Lung (tissue), 12 donors: ENCODE data around the gene GRAMD1B. TPM values are rescaled to one million over a fixed set of nuclear protein-coding genes. Genes with fewer than 3 reads are reported as not detected.

Source experiments
- ATAC-seq: fragments of 200-7000 bp; cut with Tn5 transposase; one replicate; pipeline ENCODE4 v1.9.1; 2020; ENCODE audit warnings: moderate number of reproducible peaks; ENCODE audit not compliant: insufficient read depth, low FRiP score
- DNase-seq, 3 donors: peaks; one replicate each; pipeline ENCODE4 v3.0.0-alpha.2; 2013 to 2017
- H3K27ac ChIP-seq, 2 donors: one replicate each; pipeline ENCODE4 v1.5.1; 2013; ENCODE audit warnings: mild to moderate bottlenecking in 2 of 2, moderate library complexity in 2 of 2, control low read depth in 1 of 2, inconsistent platforms in 1 of 2, low read depth in 1 of 2, low read length in 1 of 2
- H3K27me3 ChIP-seq, 3 donors: one replicate each; pipeline ENCODE4 v1.5.1; 2013; ENCODE audit warnings: low read length in 2 of 3; ENCODE audit not compliant: control insufficient read depth in 3 of 3, insufficient read depth in 3 of 3
- H3K36me3 ChIP-seq, 4 donors: one replicate each; pipeline ENCODE4 v1.5.1; 2013; ENCODE audit warnings: low read length in 4 of 4, mild to moderate bottlenecking in 1 of 4, moderate library complexity in 1 of 4; ENCODE audit not compliant: control insufficient read depth in 4 of 4, insufficient read depth in 4 of 4
- H3K4me1 ChIP-seq, 5 donors: one replicate each; pipeline ENCODE4 v1.5.1; 2013; ENCODE audit warnings: low read length in 5 of 5, mild to moderate bottlenecking in 2 of 5, moderate library complexity in 1 of 5; ENCODE audit not compliant: control insufficient read depth in 5 of 5, insufficient read depth in 5 of 5
- H3K4me3 ChIP-seq: one replicate; pipeline ENCODE4 v1.5.1; 2013; ENCODE audit warnings: mild to moderate bottlenecking, control low read depth, moderate library complexity
- H3K9ac ChIP-seq, 2 donors: one replicate each; pipeline ENCODE4 v1.5.1; 2013; ENCODE audit warnings: low read length in 2 of 2, control low read depth in 1 of 2; ENCODE audit not compliant: insufficient read depth in 1 of 2
- H3K9me3 ChIP-seq, 4 donors: one replicate each; pipeline ENCODE4 v1.5.1; 2013; ENCODE audit warnings: low read length in 3 of 4, mild to moderate bottlenecking in 1 of 4, moderate library complexity in 1 of 4; ENCODE audit not compliant: control insufficient read depth in 4 of 4, insufficient read depth in 3 of 4
- CTCF ChIP-seq: IDR thresholded peaks from 2 replicates; pipeline ENCODE4 v1.5.1; 2012; ENCODE audit warnings: mild to moderate bottlenecking; ENCODE audit errors: control extremely low read depth, extremely low read depth
- WGBS, 2 donors: extraction: QIAGEN DNeasy Blood & Tissue Kit; methylation state at CpG; one replicate each; pipeline ENCODE4 v1.1.7; 2013; 5-methylcytosine and 5-hydroxymethylcytosine counted together
- polyA plus RNA-seq, 2 donors: library from polyadenylated mRNA; stranded (reverse); fragments of 200-250 nt; gene quantifications; one replicate each; pipeline ENCODE4 v1.2.1, GENCODE V29; 2013
- total RNA-seq, 2 donors: library from RNA; depleted of rRNA in 1 of 2; stranded (reverse); fragments of >200 nt in 1 of 2; gene quantifications; one replicate each; pipeline ENCODE4 v1.2.1, GENCODE V29; 2014 to 2021
- donor health status: control.
- donor health status: control.
- donor health status: Bipolar disorder and iron deficiency.
- donor health status: healthy.
- donor health status: DM: yes; HTN: yes; CAD: no.

The GRAMD1B gene
- total and polyA plus RNA-seq, 4 donors, result 1.4 to 6.0 (median 3.3) TPM

- Histone ChIP-seq H3K9ac (no peak overlapping the region), H3K36me3 (no peaks in the 10 kb centered on the region), H3K27me3 (no peaks in the 10 kb centered on the region), H3K4me3 (no peak overlapping the region), H3K27ac (no peak overlapping the region), H3K9me3 (no peaks in the 10 kb centered on the region), H3K4me1 (peaks cover 0 to 13% (median 2%) of the 10 kb centered on the region in 5 donors)
- TF ChIP-seq CTCF, result no peak
- DNase-seq (no peak), ATAC-seq (no peak)
- 93 to 97% methylated on average over 4 of the region's 4 CpGs for WGBS, 2 donors
Observed at GRCh38 chr11:123388640-123389039, 41.4 kb upstream of the GRAMD1B start.

- no peak overlapping the region for H3K27ac ChIP-seq
- no peak for DNase-seq
- no peak overlapping the region for H3K4me3 ChIP-seq
- TF ChIP-seq CTCF, result no peak
- 60 to 63% methylated on average over 4 of the region's 4 CpGs for WGBS, 2 donors
- no peak overlapping the region for H3K9ac ChIP-seq
- no peaks in the 10 kb centered on the region for H3K36me3 ChIP-seq
- H3K27me3 ChIP-seq, result no peaks in the 10 kb centered on the region
- ATAC-seq, result no peak
- H3K9me3 ChIP-seq, result no peaks in the 10 kb centered on the region
- H3K4me1 ChIP-seq, result peaks cover 0 to 8% (median 2%) of the 10 kb centered on the region in 5 donors
Observed at GRCh38 chr11:123390146-123390545, 39.9 kb upstream of the GRAMD1B start.

DNA sequence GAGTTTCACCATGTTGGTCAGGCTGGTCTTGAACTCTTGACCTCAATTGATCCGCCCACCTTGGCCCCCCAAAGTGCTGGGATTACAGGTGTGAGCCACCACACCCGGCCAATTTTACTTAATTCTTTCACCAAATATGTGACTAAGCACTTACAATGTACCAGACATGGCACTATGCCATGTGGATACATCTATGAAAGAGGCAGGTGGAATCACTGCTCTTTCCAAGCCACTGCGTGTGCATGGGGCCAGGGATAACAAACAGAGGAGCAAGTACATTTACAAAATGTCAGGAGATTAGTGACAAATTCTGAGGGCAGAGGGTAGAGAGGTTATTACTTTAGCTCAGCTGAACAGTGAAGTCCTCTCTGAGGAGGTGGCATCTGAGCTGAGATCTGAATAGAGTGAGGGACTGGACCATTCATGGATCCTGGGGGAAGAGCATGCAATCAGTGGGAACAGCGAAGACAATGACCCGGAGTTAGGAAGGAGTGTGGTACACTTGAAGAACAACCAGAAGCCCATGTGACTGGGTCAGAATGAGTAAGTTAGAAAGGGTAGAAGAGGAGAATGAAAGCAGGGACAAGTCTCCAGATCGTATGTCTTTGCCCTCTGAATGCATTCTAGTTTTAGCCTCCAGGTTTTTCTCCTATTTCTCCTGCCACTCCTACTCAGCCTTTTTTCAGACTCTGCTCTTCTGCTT lies 38.3 kb upstream of the GRAMD1B start:
- no peak for TF ChIP-seq CTCF
- Histone ChIP-seq H3K36me3 (no peaks in the 10 kb centered on the region), H3K27me3 (peaks cover 0 to 2% (median 0%) of the 10 kb centered on the region in 3 donors), H3K9me3 (no peaks in the 10 kb centered on the region), H3K4me1 (peaks cover 0 to 6% (median 2%) of the 10 kb centered on the region in 5 donors), H3K9ac (no peak overlapping the region), H3K4me3 (no peak overlapping the region), H3K27ac (no peak overlapping the region)
- whole genome bisulfite sequencing, 2 donors, result 89 to 90% methylated on average over 6 of the region's 6 CpGs
- ATAC-seq (no peak), DNase-seq (no peak)

DNA sequence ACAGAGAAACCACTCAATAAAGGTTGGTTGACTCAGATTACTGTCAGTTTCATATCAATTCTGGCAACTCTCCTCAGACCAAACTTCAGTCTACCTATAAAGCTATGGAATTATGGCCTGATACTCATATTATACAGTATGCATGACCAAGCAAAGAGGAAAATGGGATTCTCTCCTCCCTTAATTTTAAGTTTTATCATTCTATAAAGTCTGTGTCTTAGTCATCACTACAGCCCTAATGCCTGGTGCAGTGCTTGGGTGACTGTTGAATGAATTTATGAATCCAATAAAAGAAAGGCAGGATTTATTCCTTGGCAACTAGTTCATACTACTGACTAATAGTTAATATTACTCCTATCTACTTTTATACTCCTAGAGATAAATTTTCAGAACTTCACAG lies 37.6 kb upstream of the GRAMD1B start:
- Histone ChIP-seq H3K36me3 (no peaks in the 10 kb centered on the region), H3K4me1 (peaks cover 0 to 4% (median 0%) of the 10 kb centered on the region in 5 donors), H3K27me3 (peaks cover 0 to 2% (median 0%) of the 10 kb centered on the region in 3 donors), H3K9me3 (no peaks in the 10 kb centered on the region), H3K9ac (no peak overlapping the region), H3K27ac (no peak overlapping the region), H3K4me3 (no peak overlapping the region)
- DNase-seq (no peak), ATAC-seq (no peak)
- no peak for TF ChIP-seq CTCF
